NCI-H748 treated with DMSO at 0.1 percent for 48 hours (cell line): ENCODE data around the gene TOM1L2.
"Not testable (repeated sequence)": the region's sequence is repeated elsewhere in the genome, so short reads cannot be mapped to it uniquely, and the experiment has no call there.

Experiments
- DNase-seq: peaks from one replicate; lab custom pipeline; 2025; lab: John Stamatoyannopoulos, UW

The TOM1L2 gene

GRCh38 chr17:17970699-17971430 is 1.3 kb downstream of the TOM1L2 start:
- no peak for DNase-seq

DNA sequence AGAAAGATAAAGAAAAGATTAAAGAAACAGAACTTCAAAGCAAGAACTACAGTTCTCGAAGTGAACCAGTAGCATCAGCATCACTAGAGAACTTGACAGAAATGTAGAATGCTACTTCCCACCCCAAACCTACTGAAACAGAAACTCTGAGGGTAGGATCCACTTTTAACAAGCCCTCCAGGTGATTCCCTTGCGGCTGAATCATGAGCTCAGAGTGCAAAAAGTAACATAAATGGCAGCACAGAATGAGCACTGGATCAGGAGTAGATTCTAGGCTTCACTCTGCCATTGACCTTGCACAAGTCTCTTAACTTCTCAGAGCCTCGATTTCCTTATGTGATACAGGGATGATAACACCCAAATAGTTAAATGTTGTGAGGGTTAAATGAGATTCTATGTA is 5.8 kb downstream of the TOM1L2 start:
- DNase-seq = no peak

- no peak for DNase-seq
Observed at GRCh38 chr17:17965152-17965721, 7.0 kb downstream of the TOM1L2 start.

- no peak for DNase-seq
Observed at GRCh38 chr17:17964710-17965109, 7.5 kb downstream of the TOM1L2 start.

DNA sequence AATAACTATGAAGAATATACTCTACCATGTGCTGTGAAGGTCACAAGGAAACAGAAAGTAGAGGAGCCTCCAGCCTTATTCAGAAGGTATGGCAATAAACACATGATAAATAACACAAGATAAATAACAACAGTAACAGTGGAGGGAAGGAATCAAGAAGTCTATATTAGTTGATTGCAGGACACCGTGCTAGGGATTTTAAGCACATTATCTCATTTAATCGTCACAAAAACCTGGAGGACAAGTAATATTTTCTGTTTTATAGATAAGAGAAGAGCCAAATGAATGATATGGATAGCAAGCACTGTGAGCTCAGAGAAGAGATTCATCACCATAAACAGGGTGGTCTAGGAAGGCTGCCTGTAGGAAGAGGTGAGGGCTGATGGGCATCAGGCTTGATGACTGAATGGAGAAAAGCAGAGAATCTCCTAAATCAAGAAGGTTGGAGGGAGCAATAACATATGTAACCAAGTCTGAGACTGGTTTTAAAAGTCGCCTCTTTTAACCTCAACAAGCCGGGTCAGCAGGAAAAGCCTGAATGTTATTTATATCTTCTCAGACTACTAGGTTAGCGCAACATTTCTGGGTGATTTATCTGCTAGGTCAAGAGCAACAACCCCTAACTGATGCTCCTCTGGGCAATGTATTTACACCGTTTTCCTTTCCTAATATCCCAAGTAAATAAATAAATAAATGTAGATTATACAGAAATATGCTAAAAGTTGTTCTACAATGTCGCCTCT is 8.3 kb downstream of the TOM1L2 start:
- no peak for DNase-seq

- no peak for DNase-seq
Observed at GRCh38 chr17:17963066-17963465, 9.1 kb downstream of the TOM1L2 start.

GRCh38 chr17:17960500-17961030 is 11.6 kb downstream of the TOM1L2 start:
- no peak for DNase-seq

DNA sequence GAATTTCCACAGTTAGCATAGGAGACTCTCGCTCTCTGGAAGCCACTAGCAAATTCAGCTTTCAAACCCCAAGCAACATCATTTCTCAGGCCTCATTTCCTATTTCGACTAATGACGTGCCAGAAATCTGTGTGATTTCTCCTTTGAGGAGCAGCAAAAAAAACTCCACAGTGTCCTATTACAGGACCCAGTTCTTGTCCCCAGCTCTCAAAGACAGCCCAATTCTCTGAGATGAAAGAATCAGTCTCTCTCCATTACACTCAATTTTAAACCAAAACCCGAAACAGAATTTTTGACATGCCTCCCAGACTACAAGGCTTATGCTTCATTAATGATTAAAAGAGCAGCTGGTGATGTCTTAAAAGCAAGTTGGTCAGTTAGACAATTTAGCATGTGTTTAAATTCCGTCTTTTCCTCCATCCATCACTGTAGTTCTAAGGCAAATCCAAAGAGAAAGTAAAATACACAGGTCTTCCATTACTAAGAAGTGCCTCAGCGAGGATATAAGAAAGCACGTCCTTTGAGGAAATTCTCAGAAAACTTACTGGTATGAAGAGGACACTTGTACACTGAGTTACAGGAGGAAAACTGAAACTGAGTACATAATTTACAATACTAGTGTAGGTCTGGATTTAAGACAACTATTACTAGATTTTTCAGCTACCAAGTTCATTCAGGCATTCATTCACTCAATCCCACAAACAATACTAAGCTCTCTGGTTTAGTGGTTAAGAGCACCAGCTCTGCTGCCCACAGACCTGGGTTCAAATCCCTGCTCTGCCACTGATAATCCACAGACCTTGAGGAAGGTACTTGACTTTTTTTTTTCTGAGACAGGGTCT is 12.5 kb downstream of the TOM1L2 start:
- DNase-seq = no peak

DNA sequence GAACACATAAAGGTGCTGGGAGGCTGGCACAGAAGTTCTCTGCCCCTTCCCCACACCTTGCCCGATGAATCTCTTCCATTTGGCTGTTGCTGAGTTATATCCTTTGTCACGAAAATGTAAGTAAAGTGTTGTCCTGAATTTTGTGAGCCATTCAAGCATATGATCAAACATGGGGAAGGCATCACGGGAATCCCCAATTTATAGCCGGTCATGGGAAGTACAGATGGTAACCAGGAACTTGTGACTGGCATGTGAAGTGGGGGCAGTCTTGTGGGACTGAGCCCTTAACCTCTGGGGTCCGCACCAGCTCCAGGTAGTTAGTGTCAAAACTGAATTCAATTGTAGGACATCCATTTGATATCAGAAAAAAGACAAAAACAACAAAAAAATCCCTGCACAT is 13.2 kb downstream of the TOM1L2 start:
- DNase-seq = no peak

GRCh38 chr17:17957584-17957916 is 14.7 kb downstream of the TOM1L2 start:
- no peak for DNase-seq

- DNase-seq = not testable (repeated sequence)
Observed at GRCh38 chr17:17955790-17956341, 16.3 kb downstream of the TOM1L2 start.

DNA sequence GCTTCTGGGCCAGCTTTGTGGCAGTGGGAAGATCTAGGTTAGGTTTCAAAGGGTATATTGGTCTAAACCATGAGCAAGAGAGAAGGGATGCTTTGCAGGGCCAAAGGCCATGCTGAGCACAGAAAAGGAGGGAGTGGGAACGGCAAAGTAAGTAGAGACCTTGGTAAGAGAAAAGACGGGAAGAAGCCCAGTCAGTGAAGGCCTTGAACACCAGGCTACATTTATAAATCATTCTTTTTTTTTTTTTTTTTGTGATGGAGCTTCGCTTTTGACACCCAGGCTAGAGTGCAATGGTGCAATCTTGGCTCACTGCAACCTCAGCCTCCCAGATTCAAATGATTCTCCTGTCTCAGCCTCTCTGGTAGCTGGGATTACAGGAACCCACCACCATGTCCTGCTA is 18.1 kb downstream of the TOM1L2 start:
- no peak for DNase-seq

DNA sequence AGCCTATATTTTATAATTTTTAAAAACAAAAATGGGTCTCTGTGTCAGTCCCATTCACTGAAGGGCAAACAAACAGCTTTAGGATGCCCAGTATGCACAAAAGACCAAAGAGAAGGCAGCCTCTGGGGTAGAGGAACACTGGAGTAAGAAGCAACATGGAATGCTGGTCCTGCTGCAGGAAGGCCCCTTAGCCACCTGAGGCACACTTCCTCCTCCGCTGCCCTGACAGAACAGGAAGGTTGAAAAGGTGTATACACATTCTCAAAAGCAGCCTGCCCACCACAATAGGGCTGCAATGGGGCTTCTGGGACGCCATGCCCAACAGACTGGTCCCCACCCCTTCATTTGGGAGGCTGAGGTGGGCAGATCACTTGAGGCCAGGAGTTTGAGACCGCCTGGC is 19.5 kb downstream of the TOM1L2 start:
- DNase-seq = no peak

- no peak for DNase-seq
Observed at GRCh38 chr17:17951524-17951923, 20.7 kb downstream of the TOM1L2 start.

DNA sequence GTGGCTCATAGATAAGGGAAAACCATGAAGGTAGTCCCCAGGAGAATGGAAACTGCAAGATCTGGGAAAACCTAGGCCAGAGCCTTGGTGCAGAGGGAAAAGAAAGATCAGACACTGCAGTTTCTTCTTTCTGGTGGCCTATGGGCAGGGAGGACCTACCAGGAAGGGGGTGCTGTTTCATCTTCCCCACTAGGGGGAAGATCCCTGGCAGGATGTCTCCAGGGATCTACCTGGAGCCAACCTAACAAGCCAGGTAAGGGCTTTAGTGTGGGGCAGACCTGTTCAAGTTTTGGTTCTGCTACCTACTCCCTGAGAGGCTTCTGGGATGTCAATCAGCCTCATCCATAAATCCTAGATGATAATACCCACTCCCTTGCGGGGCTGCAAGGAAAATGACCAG is 21.4 kb downstream of the TOM1L2 start:
- no peak for DNase-seq

- no peak for DNase-seq
Observed at GRCh38 chr17:17950347-17950746, 21.9 kb downstream of the TOM1L2 start.

GRCh38 chr17:17947966-17948365 is 24.2 kb downstream of the TOM1L2 start:
- DNase-seq = no peak

- DNase-seq = no peak
Observed at GRCh38 chr17:17947309-17947708, 24.9 kb downstream of the TOM1L2 start.

DNA sequence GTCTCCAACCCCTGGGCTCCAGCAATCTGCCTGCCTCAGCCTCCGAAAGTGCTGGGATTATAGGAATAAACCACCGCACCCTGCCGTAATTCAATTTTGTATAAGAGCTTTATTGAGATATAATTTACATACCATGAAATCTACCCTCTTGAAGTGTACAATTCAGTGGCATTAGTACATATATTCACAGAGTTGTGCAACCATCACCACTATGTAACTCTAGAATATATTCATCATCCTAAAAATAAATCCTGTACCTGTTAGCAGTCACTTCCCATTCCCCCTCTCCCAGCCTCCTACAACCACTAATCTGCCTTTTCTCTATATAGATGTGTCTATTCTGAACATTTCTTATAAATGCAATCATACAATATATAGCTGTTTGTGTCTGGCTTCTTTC is 26.1 kb downstream of the TOM1L2 start:
- DNase-seq = no peak

GRCh38 chr17:17944743-17945142 is 27.5 kb downstream of the TOM1L2 start:
- no peak for DNase-seq

GRCh38 chr17:17944242-17944641 is 28.0 kb downstream of the TOM1L2 start:
- no peak for DNase-seq
